Astrocyte (in vitro differentiated cells and primary cell): ENCODE results near the gene AGBL4. TPM values are rescaled to one million over a fixed set of nuclear protein-coding genes. Genes with fewer than 3 reads are reported as not detected.

Experiments used
- DNase-seq: peaks from one replicate; pipeline ENCODE4 v3.0.0-alpha.2; 2010; ENCODE audit warnings: low read depth
- FAIRE-seq: peaks from 2 replicates; lab custom pipeline; 2011; peaks lifted over from hg19 to GRCh38; lab: Jason Lieb, UNC
- H2AFZ ChIP-seq: 2 replicates; pipeline ENCODE4 v1.6.0; 2012; ENCODE audit warnings: low read depth, low read length, inconsistent platforms
- H3K27ac ChIP-seq: 2 replicates; pipeline ENCODE4 v1.5.1; 2011; ENCODE audit warnings: low read depth, low read length, inconsistent platforms
- H3K27me3 ChIP-seq: 2 replicates; pipeline ENCODE4 v1.6.0; 2011; ENCODE audit warnings: low read length, inconsistent platforms; ENCODE audit not compliant: insufficient read depth
- H3K36me3 ChIP-seq: 2 replicates; pipeline ENCODE4 v1.5.1; 2011; ENCODE audit warnings: low read length, inconsistent platforms; ENCODE audit not compliant: insufficient read depth
- H3K4me1 ChIP-seq: 2 replicates; pipeline ENCODE4 v1.5.1; 2011; ENCODE audit warnings: low read length, inconsistent platforms; ENCODE audit not compliant: insufficient read depth
- H3K4me2 ChIP-seq: 2 replicates; pipeline ENCODE4 v1.6.0; 2012; ENCODE audit warnings: low read length, inconsistent platforms
- H3K4me3 ChIP-seq: 2 replicates; pipeline ENCODE4 v1.5.1; 2011; ENCODE audit warnings: low read depth, mild to moderate bottlenecking, low read length, inconsistent platforms; ENCODE audit not compliant: insufficient read depth
- H3K79me2 ChIP-seq: 2 replicates; pipeline ENCODE4 v1.6.0; 2012; ENCODE audit warnings: mild to moderate bottlenecking, low read length, inconsistent platforms; ENCODE audit not compliant: insufficient read depth
- H3K9ac ChIP-seq: 2 replicates; pipeline ENCODE4 v1.6.0; 2012; ENCODE audit warnings: mild to moderate bottlenecking, low read length, inconsistent platforms
- H3K9me3 ChIP-seq: 2 replicates; pipeline ENCODE4 v1.5.1; 2012; ENCODE audit warnings: low read depth, mild to moderate bottlenecking, low read length, inconsistent platforms; ENCODE audit not compliant: insufficient read depth
- H4K20me1 ChIP-seq: 2 replicates; pipeline ENCODE4 v1.6.0; 2012; ENCODE audit warnings: low read length, inconsistent platforms; ENCODE audit not compliant: insufficient read depth
- H3K27ac Mint-ChIP-seq: one replicate; pipeline ENCODE4 v1.8.0; 2021; ENCODE audit warnings: mild to moderate bottlenecking, mixed read lengths; ENCODE audit not compliant: unreplicated experiment
- H3K27me3 Mint-ChIP-seq: one replicate; pipeline ENCODE4 v1.8.0; 2021; ENCODE audit warnings: low read depth, mixed read lengths; ENCODE audit not compliant: unreplicated experiment
- H3K36me3 Mint-ChIP-seq: one replicate; pipeline ENCODE4 v1.8.0; 2021; ENCODE audit warnings: low read depth, mixed read lengths; ENCODE audit not compliant: unreplicated experiment
- H3K4me1 Mint-ChIP-seq: one replicate; pipeline ENCODE4 v1.8.0; 2021; ENCODE audit warnings: low read depth, mixed read lengths; ENCODE audit not compliant: unreplicated experiment
- H3K4me3 Mint-ChIP-seq: one replicate; pipeline ENCODE4 v1.8.0; 2021; ENCODE audit warnings: mild to moderate bottlenecking, moderate library complexity, mixed read lengths; ENCODE audit not compliant: unreplicated experiment
- H3K9me3 Mint-ChIP-seq: one replicate; pipeline ENCODE4 v1.8.0; 2021; ENCODE audit warnings: mild to moderate bottlenecking, mixed read lengths; ENCODE audit not compliant: unreplicated experiment
- EZH2 ChIP-seq: IDR thresholded peaks from 2 replicates; pipeline ENCODE4 v1.6.1; 2012; ENCODE audit warnings: mild to moderate bottlenecking, low read length, inconsistent platforms; ENCODE audit not compliant: insufficient read depth
- total RNA-seq: library from RNA; stranded (reverse); gene quantifications from 2 replicates; pipeline ENCODE4 v1.2.1, GENCODE V29; 2021
- TF ChIP-seq, protein P1 (sequence below): IDR thresholded peaks from 2 replicates; pipeline ENCODE4 v1.5.1; 2011; ENCODE audit warnings: low read depth, mild to moderate bottlenecking, inconsistent platforms, low read length, moderate library complexity; ENCODE audit not compliant: insufficient read depth

The AGBL4 gene
- total RNA-seq, 1 donor from 2014 or later, result not detected

DNA sequence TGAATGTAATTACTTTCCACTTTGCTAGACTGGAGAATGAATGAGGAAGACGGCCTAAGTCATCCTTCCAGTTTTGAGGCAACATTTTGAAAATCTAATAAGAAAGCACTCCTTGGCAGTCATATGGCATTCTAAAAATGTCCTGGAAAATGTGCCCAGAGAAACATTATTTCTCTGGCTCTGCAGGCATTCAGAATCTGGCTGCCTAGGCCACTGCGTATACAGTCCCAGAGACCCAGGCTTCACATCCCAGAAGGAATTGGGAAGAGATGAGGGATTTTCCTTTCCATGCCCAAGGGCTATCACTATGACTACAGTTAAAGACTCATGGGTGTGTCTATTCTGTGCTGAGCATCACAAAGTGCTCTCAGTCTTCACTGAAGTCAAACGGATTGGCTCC lies 1339.9 kb downstream of the AGBL4 start:
- Mint-ChIP-seq H3K27me3 (peaks cover 17% of the 10 kb centered on the region), H3K4me1 (no peaks in the 10 kb centered on the region), H3K27ac (no peak overlapping the region), H3K4me3 (no peak overlapping the region), H3K9me3 (no peaks in the 10 kb centered on the region), H3K36me3 (no peaks in the 10 kb centered on the region)
- TF ChIP-seq, protein P1, sequence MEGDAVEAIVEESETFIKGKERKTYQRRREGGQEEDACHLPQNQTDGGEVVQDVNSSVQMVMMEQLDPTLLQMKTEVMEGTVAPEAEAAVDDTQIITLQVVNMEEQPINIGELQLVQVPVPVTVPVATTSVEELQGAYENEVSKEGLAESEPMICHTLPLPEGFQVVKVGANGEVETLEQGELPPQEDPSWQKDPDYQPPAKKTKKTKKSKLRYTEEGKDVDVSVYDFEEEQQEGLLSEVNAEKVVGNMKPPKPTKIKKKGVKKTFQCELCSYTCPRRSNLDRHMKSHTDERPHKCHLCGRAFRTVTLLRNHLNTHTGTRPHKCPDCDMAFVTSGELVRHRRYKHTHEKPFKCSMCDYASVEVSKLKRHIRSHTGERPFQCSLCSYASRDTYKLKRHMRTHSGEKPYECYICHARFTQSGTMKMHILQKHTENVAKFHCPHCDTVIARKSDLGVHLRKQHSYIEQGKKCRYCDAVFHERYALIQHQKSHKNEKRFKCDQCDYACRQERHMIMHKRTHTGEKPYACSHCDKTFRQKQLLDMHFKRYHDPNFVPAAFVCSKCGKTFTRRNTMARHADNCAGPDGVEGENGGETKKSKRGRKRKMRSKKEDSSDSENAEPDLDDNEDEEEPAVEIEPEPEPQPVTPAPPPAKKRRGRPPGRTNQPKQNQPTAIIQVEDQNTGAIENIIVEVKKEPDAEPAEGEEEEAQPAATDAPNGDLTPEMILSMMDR, result no peak
- FAIRE-seq (no peak), DNase-seq (no peak)
- no peak overlapping the region for H3K4me3 ChIP-seq
- no peaks in the 10 kb centered on the region for H3K36me3 ChIP-seq
- peaks cover 19% of the 10 kb centered on the region for H3K4me1 ChIP-seq
- no peaks in the 10 kb centered on the region for H3K9me3 ChIP-seq
- H3K27ac ChIP-seq, result no peak overlapping the region
- no peaks in the 10 kb centered on the region for H3K79me2 ChIP-seq
- H3K27me3 ChIP-seq, result no peaks in the 10 kb centered on the region
- no peak overlapping the region for H3K9ac ChIP-seq
- no peak overlapping the region for H2AFZ ChIP-seq
- H4K20me1 ChIP-seq, result no peaks in the 10 kb centered on the region
- no peak overlapping the region for H3K4me2 ChIP-seq

- Mint-ChIP-seq H3K36me3 (no peaks in the 10 kb centered on the region), H3K4me1 (no peaks in the 10 kb centered on the region)
- no peak overlapping the region for H3K4me3 ChIP-seq
Observed at GRCh38 chr1:48681476-48682305, 1342.1 kb downstream of the AGBL4 start.

More at GRCh38 chr1:48681476-48682305, 1342.1 kb downstream of the AGBL4 start:
- H3K9me3 Mint-ChIP-seq, result no peaks in the 10 kb centered on the region
- Histone ChIP-seq H3K9me3 (no peaks in the 10 kb centered on the region), H3K9ac (no peak overlapping the region), H3K4me2 (peak overlapping the region; percentile 10), H3K27ac (no peak overlapping the region), H3K4me1 (peaks cover 17% of the 10 kb centered on the region), H3K36me3 (no peaks in the 10 kb centered on the region), H3K79me2 (no peaks in the 10 kb centered on the region), H4K20me1 (no peaks in the 10 kb centered on the region), H2AFZ (no peak overlapping the region), H3K27me3 (no peaks in the 10 kb centered on the region)
- H3K27ac Mint-ChIP-seq, result no peak overlapping the region
- H3K27me3 Mint-ChIP-seq, result peaks cover 17% of the 10 kb centered on the region
- no peak overlapping the region for H3K4me3 Mint-ChIP-seq
- DNase-seq (peak; percentile 60), FAIRE-seq (no peak)
- no peak for TF ChIP-seq EZH2
- TF ChIP-seq, protein P1, result no peak
